Thoracic aorta (tissue), 2 donors: Measurements from ENCODE around the gene ADAMTS20. TPM values are rescaled to one million over a fixed set of nuclear protein-coding genes. Genes with fewer than 3 reads are reported as not detected.

Experiments used
- ATAC-seq: fragments of 150-250 bp; one replicate; pipeline ENCODE4 v1.8.0; 2017; ENCODE audit warnings: low read depth; ENCODE audit not compliant: insufficient number of reproducible peaks, low FRiP score
- DNase-seq: peaks from one replicate; pipeline ENCODE4 v3.0.0-alpha.2; 2020; ENCODE audit warnings: low spot score
- H3K27ac ChIP-seq, 2 donors: fragments of 200-600 bp; sonication (generic); 1 replicate in 1 of 2; 2 replicates in 1 of 2; pipeline ENCODE4 v1.5.1; 2016; ENCODE audit warnings: mild to moderate bottlenecking in 2 of 2, moderate library complexity in 2 of 2
- H3K27me3 ChIP-seq: fragments of 200-600 bp; sonication (generic); replicated peaks from 2 replicates; pipeline ENCODE4 v1.6.0; 2016; ENCODE audit warnings: mild to moderate bottlenecking; ENCODE audit not compliant: insufficient read depth
- H3K36me3 ChIP-seq: fragments of 200-600 bp; sonication (generic); one replicate; pipeline ENCODE4 v1.5.1; 2016
- H3K4me1 ChIP-seq, 2 donors: fragments of 200-600 bp; sonication (generic); 1 replicate in 1 of 2; 2 replicates in 1 of 2; pipeline versions ENCODE4 v1.5.1 to v1.6.0; 2016; ENCODE audit warnings: low read depth in 2 of 2, mild to moderate bottlenecking in 1 of 2; ENCODE audit not compliant: control insufficient read depth in 1 of 2
- H3K4me3 ChIP-seq: fragments of 200-600 bp; sonication (generic); 2 replicates; pipeline ENCODE4 v1.5.1; 2016; ENCODE audit warnings: mild to moderate bottlenecking
- H3K9me3 ChIP-seq: fragments of 200-600 bp; sonication (generic); 2 replicates; pipeline ENCODE4 v1.5.1; 2016
- CTCF ChIP-seq: fragments of 200-600 bp; sonication (generic); IDR thresholded peaks from one replicate; pipeline ENCODE4 v1.5.1; 2019; ENCODE audit warnings: antibody characterized with exemption
- total RNA-seq, 2 donors: library from RNA; depleted of rRNA; stranded (reverse); fragments of >200 nt; gene quantifications; one replicate each; pipeline versions ENCODE4 v1.1.0 to v1.2.3, GENCODE V29; 2016

ADAMTS20 gene
- total RNA-seq, 2 donors from 2014 or later = not detected

GRCh38 chr12:43493261-43493797, 58.7 kb downstream of the ADAMTS20 start:
- Histone ChIP-seq H3K27ac (no peak overlapping the region), H3K4me3 (no peak overlapping the region), H3K4me1 (no peaks in the 10 kb centered on the region), H3K27me3 (no peaks in the 10 kb centered on the region), H3K36me3 (no peaks in the 10 kb centered on the region), H3K9me3 (no peaks in the 10 kb centered on the region)
- TF ChIP-seq CTCF = no peak
- ATAC-seq (no peak), DNase-seq (no peak)

DNA sequence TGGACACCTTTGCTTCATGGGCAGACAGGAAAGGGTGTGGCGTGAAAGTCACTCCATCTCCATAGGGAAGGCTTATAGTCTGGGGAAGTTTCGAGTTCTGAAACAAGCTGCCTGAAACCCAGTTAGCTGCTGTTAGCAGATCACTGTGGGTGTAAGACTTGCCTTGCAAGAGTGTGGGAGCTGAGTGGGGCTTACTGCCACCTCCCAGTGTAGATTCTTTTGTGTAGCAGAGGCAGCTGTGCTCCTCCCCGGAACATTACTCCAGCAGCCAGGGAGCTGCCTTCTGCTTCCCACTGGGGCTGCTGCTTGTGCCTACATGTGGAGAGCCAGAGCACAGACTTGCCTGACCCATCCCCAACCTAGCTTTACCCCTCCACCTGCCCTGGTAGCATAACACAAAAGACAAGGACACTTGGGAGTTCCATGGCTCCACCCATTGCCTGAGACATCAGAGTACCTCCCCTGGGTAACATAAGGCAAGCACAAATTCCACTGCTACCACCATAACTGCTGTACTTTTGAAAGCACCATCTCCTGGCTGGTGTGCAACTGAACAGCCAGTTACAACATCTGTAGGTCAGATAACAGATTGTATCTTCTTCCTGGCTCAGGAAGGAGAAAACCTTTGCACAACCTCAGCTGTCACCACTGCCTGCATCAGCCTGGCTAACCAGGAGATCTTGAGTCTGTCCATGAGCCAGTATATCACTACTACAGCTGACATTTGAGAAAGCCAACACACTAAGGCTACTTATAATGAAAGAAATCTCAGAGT, 69.5 kb downstream of the ADAMTS20 start:
- DNase-seq (no peak), ATAC-seq (no peak)
- no peaks in the 10 kb centered on the region for H3K4me1 ChIP-seq
- H3K36me3 ChIP-seq = no peaks in the 10 kb centered on the region
- H3K4me3 ChIP-seq = no peak overlapping the region
- H3K9me3 ChIP-seq = no peaks in the 10 kb centered on the region
- no peak for TF ChIP-seq CTCF
- no peak overlapping the region for H3K27ac ChIP-seq
- H3K27me3 ChIP-seq = no peaks in the 10 kb centered on the region

GRCh38 chr12:43480591-43480990, 71.4 kb downstream of the ADAMTS20 start:
- no peak overlapping the region for H3K4me3 ChIP-seq
- no peak for TF ChIP-seq CTCF
- H3K4me1 ChIP-seq = no peaks in the 10 kb centered on the region
- ATAC-seq (no peak), DNase-seq (no peak)
- H3K36me3 ChIP-seq = no peaks in the 10 kb centered on the region
- H3K27ac ChIP-seq = no peak overlapping the region
- H3K9me3 ChIP-seq = no peaks in the 10 kb centered on the region
- H3K27me3 ChIP-seq = no peaks in the 10 kb centered on the region

DNA sequence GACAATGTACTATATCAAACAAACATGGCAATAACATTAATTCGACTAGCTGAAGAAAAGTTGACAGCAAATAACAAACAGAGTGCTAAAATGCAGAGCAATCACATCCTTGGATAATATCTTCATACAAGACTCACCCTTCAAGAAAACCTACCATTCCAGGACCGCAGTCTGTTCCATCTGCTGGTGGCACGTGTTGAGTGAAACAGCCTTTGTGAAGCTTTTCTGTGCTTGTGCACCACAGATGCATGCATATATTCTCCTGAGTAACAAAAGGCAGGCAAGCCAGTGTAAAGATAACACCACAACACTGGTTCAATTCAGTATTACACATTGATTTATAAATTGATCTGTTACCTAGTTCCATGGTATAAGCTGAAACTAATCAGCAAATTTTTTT, 89.3 kb downstream of the ADAMTS20 start:
- ATAC-seq = no peak
- DNase-seq = no peak
- Histone ChIP-seq H3K27me3 (no peaks in the 10 kb centered on the region), H3K9me3 (no peaks in the 10 kb centered on the region), H3K36me3 (no peaks in the 10 kb centered on the region), H3K4me1 (no peaks in the 10 kb centered on the region), H3K4me3 (no peak overlapping the region), H3K27ac (no peak overlapping the region)
- TF ChIP-seq CTCF = no peak

DNA sequence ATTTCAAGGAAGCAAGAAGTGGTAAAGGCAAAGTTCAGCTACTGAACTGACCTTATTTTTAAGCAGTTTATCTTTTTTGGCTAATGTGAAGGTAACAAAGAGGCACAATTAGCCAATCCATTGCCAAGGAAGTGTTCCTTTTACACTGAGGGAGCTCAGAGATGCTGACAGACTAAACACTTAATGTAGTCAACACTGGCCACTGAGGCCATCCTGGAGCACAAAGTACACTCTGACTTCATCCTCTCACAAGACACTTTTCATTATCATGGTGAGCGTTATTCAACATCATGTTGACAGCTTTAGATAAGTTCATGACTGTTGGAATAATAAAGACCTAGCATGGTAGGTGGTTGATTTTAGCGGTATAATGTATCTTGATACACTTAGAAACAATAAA, 89.9 kb downstream of the ADAMTS20 start:
- Histone ChIP-seq H3K36me3 (no peaks in the 10 kb centered on the region), H3K27me3 (no peaks in the 10 kb centered on the region), H3K27ac (no peak overlapping the region), H3K4me1 (no peaks in the 10 kb centered on the region), H3K4me3 (no peak overlapping the region), H3K9me3 (no peaks in the 10 kb centered on the region)
- no peak for TF ChIP-seq CTCF
- no peak for ATAC-seq
- no peak for DNase-seq
